Ovary (tissue), 3 donors: ENCODE data around the gene MXD1.

Experiments used
- POLR2A ChIP-seq: fragments of 450-650 bp; IDR thresholded peaks from one replicate; pipeline ENCODE4 v1.6.1; 2017; ENCODE audit warnings: antibody characterized with exemption, mild to moderate bottlenecking, moderate library complexity
- TF ChIP-seq, protein P1 (sequence below), 3 donors: fragments of 450-650 bp in 2 of 3; fragments of 200-600 bp in 1 of 3; IDR thresholded peaks; one replicate each; pipeline versions ENCODE4 v1.5.1 to v1.8.0; 2016 to 2022; ENCODE audit warnings: antibody characterized with exemption in 3 of 3, mild to moderate bottlenecking in 1 of 3
- donor health status: DM: no; HTN: no; CAD: no.

DNA sequence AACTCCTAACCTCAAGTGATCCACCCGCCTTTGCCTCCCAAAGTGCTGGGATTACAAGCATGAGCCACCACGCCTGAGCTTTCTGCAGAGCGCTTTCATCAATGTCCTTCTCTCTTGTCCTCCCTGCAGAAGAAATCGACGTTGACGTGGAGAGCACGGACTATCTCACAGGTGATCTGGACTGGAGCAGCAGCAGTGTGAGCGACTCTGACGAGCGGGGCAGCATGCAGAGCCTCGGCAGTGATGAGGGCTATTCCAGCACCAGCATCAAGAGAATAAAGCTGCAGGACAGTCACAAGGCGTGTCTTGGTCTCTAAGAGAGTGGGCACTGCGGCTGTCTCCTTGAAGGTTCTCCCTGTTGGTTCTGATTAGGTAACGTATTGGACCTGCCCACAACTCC is 23.1 kb downstream of the MXD1 start:
- TF ChIP-seq, protein P1, sequence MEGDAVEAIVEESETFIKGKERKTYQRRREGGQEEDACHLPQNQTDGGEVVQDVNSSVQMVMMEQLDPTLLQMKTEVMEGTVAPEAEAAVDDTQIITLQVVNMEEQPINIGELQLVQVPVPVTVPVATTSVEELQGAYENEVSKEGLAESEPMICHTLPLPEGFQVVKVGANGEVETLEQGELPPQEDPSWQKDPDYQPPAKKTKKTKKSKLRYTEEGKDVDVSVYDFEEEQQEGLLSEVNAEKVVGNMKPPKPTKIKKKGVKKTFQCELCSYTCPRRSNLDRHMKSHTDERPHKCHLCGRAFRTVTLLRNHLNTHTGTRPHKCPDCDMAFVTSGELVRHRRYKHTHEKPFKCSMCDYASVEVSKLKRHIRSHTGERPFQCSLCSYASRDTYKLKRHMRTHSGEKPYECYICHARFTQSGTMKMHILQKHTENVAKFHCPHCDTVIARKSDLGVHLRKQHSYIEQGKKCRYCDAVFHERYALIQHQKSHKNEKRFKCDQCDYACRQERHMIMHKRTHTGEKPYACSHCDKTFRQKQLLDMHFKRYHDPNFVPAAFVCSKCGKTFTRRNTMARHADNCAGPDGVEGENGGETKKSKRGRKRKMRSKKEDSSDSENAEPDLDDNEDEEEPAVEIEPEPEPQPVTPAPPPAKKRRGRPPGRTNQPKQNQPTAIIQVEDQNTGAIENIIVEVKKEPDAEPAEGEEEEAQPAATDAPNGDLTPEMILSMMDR (IDR thresholded peaks at IDR 0.05) = no peak
- TF ChIP-seq POLR2A = no peak
